Posterior vena cava (tissue), 2 donors: Measurements from ENCODE around the gene SERPINE2. TPM values are rescaled to one million over a fixed set of nuclear protein-coding genes. Genes with fewer than 3 reads are reported as not detected.
A peak's percentile ranks its signal among the peaks of the same experiment; 100 is the strongest.

Experiments used
- DNase-seq: peaks from one replicate; pipeline ENCODE4 v3.0.0-alpha.2; 2020; ENCODE audit warnings: low spot score
- intact Hi-C, 2 donors: fragments of 100-400 bp; cut with DNase I; formaldehyde crosslinking; loops; one replicate each; pipeline versions ENCODE4 v1.14.1 to v1.14.2; 2022 to 2023
- total RNA-seq, 2 donors: library from RNA; stranded (reverse); fragmentation: NEBNext Ultra II Directional; extraction: Animal tissue kit (Norgen Biotek cat#: 25700); gene quantifications; one replicate each; pipeline ENCODE4 v1.2.1, GENCODE V29; 2021
- donor health status: DM: yes; HTN: yes; CAD: no.
- donor health status: DM: yes; HTN: yes; CAD: no.

SERPINE2 gene
- total RNA-seq, 2 donors from 2014 or later: 385 to 718 TPM

GRCh38 chr2:223930103-223930976 is 108.7 kb downstream of the SERPINE2 start:
- intact Hi-C loops: no loop called here
- peak; percentile 88 for DNase-seq

- DNase-seq: no peak
- intact Hi-C loops: no loop called here
Observed at GRCh38 chr2:223929571-223930102, 109.4 kb downstream of the SERPINE2 start.

- peak; percentile 62 for DNase-seq
- intact Hi-C loops: no loop called here
Observed at GRCh38 chr2:223928113-223929006, 110.7 kb downstream of the SERPINE2 start.

GRCh38 chr2:223925106-223925505 is 114.0 kb downstream of the SERPINE2 start:
- intact Hi-C loops: no loop called here

More at GRCh38 chr2:223925106-223925505, 114.0 kb downstream of the SERPINE2 start:
- DNase-seq: no peak

Other genes with a start within 250 kb of the SERPINE2 start
- gene AP1S3, start 201.7 kb downstream of the SERPINE2 start, total RNA-seq: 1 to 10 TPM; 1.2 to 1.5 TPM
- 10 to 100 TPM; 43.3 to 44.1 TPM for gene WDFY1, start 94.0 kb downstream of the SERPINE2 start, total RNA-seq
- gene MRPL44, start 81.8 kb downstream of the SERPINE2 start, total RNA-seq: 10 to 100 TPM; 10.4 to 12.2 TPM